Aorta (tissue), 5 donors: ENCODE measurements around the gene RUNX2. TPM values are rescaled to one million over a fixed set of nuclear protein-coding genes. Genes with fewer than 3 reads are reported as not detected.
"Not testable (repeated sequence)": the region's sequence is repeated elsewhere in the genome, so short reads cannot be mapped to it uniquely, and the experiment has no call there.

Experiments used
- ATAC-seq: fragments of 200-7000 bp; cut with Tn5 transposase; one replicate; pipeline ENCODE4 v1.9.1; 2022; ENCODE audit warnings: moderate library complexity; ENCODE audit not compliant: low FRiP score
- DNase-seq, 2 donors: peaks; one replicate each; pipeline ENCODE4 v3.0.0-alpha.2; 2020
- H3K27ac ChIP-seq, 2 donors: one replicate each; pipeline ENCODE4 v1.5.1; 2013; ENCODE audit warnings: low read length in 2 of 2, mild to moderate bottlenecking in 2 of 2, moderate library complexity in 2 of 2, control low read depth in 1 of 2, inconsistent platforms in 1 of 2, low read depth in 1 of 2
- H3K27me3 ChIP-seq, 2 donors: one replicate each; pipeline ENCODE4 v1.6.1; 2013; ENCODE audit warnings: control low read depth in 1 of 2, low read length in 1 of 2, mild to moderate bottlenecking in 1 of 2, moderate library complexity in 1 of 2; ENCODE audit not compliant: insufficient read depth in 2 of 2, control insufficient read depth in 1 of 2
- H3K36me3 ChIP-seq, 2 donors: one replicate each; pipeline ENCODE4 v1.6.1; 2013; ENCODE audit warnings: control low read depth in 1 of 2, low read length in 1 of 2, mild to moderate bottlenecking in 1 of 2; ENCODE audit not compliant: insufficient read depth in 2 of 2, control insufficient read depth in 1 of 2
- H3K4me1 ChIP-seq, 2 donors: one replicate each; pipeline ENCODE4 v1.6.1; 2013; ENCODE audit warnings: low read length in 2 of 2, control low read depth in 1 of 2, mild to moderate bottlenecking in 1 of 2, moderate library complexity in 1 of 2; ENCODE audit not compliant: insufficient read depth in 2 of 2, control insufficient read depth in 1 of 2
- H3K4me3 ChIP-seq, 2 donors: one replicate each; pipeline ENCODE4 v1.5.1; 2013; ENCODE audit warnings: low read length in 2 of 2, control low read depth in 1 of 2, mild to moderate bottlenecking in 1 of 2
- H3K9me3 ChIP-seq: one replicate; pipeline ENCODE4 v1.6.1; 2013; ENCODE audit warnings: mild to moderate bottlenecking, low read length; ENCODE audit not compliant: control insufficient read depth
- WGBS, 2 donors: extraction: QIAGEN DNeasy Blood & Tissue Kit; methylation state at CpG; one replicate each; pipeline ENCODE4 v1.1.7; 2013; 5-methylcytosine and 5-hydroxymethylcytosine counted together
- intact Hi-C, 2 donors: fragments of 100-400 bp; cut with DNase I; formaldehyde crosslinking; loops; one replicate each; pipeline versions ENCODE4 v1.14.2 to v1.15.0; 2022
- polyA plus RNA-seq, 2 donors: library from polyadenylated mRNA; stranded (reverse); fragments of 200-250 nt; gene quantifications; one replicate each; pipeline ENCODE4 v1.2.3, GENCODE V29; 2013
- total RNA-seq, 2 donors: library from RNA; stranded (reverse); fragmentation: NEBNext Ultra II Directional; extraction: Animal tissue kit (Norgen Biotek cat#: 25700); gene quantifications; one replicate each; pipeline ENCODE4 v1.2.1, GENCODE V29; 2021
- donor health status: healthy with polysubstance abuse.
- donor health status: Bipolar disorder and iron deficiency.
- donor health status: DM: no; HTN: no; CAD: no.
- donor health status: DM: no; HTN: no; CAD: no.
- donor health status: DM: yes; HTN: yes; CAD: no.

The RUNX2 gene
- total and polyA plus RNA-seq, 4 donors: 1.0 to 5.4 (median 1.9) TPM

DNA sequence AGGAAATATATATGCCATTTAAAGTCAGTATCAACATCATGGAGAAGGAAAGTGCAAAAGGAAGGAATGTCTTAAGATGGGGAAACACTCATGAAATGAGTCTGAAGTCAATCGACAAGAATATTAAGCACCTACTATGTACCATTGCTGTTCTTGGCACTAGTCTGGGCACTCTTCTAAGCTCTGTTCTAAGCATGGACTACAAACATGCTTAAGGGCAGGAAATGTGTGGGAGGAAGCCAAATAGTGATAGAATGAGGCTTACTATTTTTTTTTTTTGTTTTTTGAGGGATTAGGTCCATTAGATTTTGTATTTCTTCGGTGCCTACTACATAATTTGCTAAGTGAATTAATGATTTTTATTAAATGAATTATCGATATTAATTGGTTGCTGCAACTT is 133.4 kb downstream of the RUNX2 start:
- intact Hi-C loops: no loop called here
- H3K4me1 ChIP-seq: no peaks in the 10 kb centered on the region
- H3K27me3 ChIP-seq: no peaks in the 10 kb centered on the region
- 55 to 61% methylated on average over 3 of the region's 3 CpGs for WGBS, 2 donors
- no peak overlapping the region for H3K4me3 ChIP-seq
- DNase-seq: no peak
- ATAC-seq: no peak
- H3K36me3 ChIP-seq: no peaks in the 10 kb centered on the region
- H3K27ac ChIP-seq: no peak overlapping the region
- H3K9me3 ChIP-seq: peaks cover 2% of the 10 kb centered on the region

DNA sequence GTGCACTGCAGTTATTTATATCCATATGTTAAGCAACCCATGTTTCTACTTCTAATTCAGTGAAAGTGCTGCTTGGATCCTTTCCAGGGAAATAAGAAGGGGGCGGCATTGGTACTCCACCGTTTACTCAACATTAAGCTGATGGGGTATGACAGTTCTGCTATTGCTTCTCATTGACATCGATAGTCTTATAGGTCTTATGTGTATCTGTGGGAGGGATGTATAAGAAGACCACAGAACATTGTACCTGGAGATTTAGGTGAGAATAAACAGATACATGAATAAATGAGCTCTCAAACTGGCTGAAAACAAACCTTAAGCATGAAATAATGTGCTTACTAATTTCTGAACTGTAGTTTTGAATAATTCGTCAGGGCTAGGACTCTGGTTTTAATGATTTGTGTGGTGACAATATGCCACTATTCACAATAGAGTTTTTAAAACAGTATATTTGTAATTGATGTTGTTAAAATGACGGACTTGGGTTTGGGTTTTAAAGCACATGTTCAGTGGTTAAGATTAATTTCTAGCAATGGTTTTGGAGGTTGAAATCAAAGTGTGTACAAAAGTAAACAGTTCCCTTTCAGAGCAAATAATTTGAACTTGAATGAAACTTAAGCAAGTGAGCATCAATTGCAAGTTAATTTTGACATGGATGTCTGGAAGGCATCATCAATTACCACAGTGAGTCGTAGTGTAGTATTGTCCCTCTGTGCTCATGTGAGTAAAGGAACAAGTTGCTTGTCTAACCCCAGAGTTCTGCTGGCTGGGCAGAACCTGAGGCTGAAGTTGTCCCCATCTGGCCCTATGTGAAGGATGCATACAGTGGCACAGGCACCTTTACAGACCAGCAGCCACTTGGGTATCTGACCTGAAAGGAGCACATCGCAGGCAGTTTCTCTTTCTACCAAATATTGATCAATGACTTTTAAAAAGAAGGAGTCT is 134.3 kb downstream of the RUNX2 start:
- H3K4me1 ChIP-seq: no peaks in the 10 kb centered on the region
- 69 to 72% methylated on average over 7 of the region's 7 CpGs for WGBS, 2 donors
- H3K4me3 ChIP-seq: no peak overlapping the region
- intact Hi-C loops: no loop called here
- no peak overlapping the region for H3K27ac ChIP-seq
- ATAC-seq (no peak), DNase-seq (no peak)
- peaks cover 2% of the 10 kb centered on the region for H3K9me3 ChIP-seq
- H3K27me3 ChIP-seq: no peaks in the 10 kb centered on the region
- no peaks in the 10 kb centered on the region for H3K36me3 ChIP-seq

DNA sequence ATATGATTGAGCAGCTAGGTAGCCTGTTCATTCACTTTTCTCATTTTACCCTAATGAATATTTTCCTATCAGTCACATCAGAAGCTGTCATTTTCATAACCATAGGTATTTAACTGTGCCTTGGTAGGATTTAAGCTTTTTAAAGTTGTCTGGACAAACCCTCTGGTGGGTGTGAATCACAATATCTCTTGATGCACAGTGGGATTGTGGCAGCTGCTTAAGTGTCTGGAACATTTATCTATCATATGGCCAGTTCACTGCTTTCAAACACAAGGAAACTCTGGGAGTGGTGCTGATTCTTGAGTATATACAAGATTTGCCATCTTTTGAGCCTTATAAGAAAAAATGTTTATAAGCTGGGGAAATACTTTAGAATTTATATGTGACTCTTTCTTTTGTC is 136.6 kb downstream of the RUNX2 start:
- H3K36me3 ChIP-seq: no peaks in the 10 kb centered on the region
- DNase-seq (no peak), ATAC-seq (no peak)
- no peaks in the 10 kb centered on the region for H3K4me1 ChIP-seq
- intact Hi-C loops: no loop called here
- H3K27me3 ChIP-seq: no peaks in the 10 kb centered on the region
- no peak overlapping the region for H3K27ac ChIP-seq
- peaks cover 1% of the 10 kb centered on the region for H3K9me3 ChIP-seq
- H3K4me3 ChIP-seq: no peak overlapping the region

DNA sequence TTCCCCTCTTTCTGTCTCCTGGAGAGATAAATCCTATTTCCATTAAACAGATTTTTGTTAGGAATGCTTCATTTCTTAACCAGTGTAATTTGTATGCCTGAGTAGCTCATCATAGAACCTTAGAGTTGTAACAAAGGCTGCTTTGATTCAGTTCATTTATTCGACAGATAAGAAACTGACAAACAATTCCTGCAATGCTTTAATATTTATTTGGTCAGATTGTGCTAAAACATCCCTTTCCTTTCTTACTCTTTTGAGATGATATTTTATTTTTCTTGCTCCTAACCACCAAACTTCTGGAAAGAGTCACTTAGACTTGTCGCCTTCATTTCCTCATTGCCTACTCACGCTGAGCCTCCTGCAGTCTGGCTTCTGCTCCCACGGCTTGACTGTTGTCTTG is 138.6 kb downstream of the RUNX2 start:
- no peak overlapping the region for H3K4me3 ChIP-seq
- WGBS, 2 donors: 85 to 88% methylated on average over 4 of the region's 4 CpGs
- H3K27me3 ChIP-seq: no peaks in the 10 kb centered on the region
- intact Hi-C loops: no loop called here
- H3K4me1 ChIP-seq: no peaks in the 10 kb centered on the region
- H3K27ac ChIP-seq: no peak overlapping the region
- DNase-seq: no peak
- no peaks in the 10 kb centered on the region for H3K9me3 ChIP-seq
- no peak for ATAC-seq
- H3K36me3 ChIP-seq: no peaks in the 10 kb centered on the region

DNA sequence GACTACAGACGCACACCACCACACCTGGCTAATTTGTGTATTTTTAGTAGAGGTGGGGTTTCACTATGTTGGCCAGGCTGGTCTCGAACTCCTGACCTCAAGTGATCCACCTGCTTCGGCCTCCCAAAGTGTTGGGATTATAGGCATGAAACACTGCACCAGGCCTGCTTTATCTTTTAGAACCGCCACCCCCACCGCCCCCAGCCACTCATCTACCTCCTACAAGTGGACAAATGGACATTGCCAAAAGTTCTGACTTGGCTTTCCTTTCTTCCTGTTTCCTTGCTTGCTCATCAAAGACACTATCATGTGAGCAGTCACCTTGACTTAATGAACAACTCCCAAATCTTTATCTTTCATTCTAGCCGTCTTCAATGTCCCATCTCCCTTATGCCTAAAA is 139.3 kb downstream of the RUNX2 start:
- 93 to 95% methylated on average over 6 of the region's 6 CpGs for WGBS, 2 donors
- ATAC-seq, DNase-seq: not testable (repeated sequence)

DNA sequence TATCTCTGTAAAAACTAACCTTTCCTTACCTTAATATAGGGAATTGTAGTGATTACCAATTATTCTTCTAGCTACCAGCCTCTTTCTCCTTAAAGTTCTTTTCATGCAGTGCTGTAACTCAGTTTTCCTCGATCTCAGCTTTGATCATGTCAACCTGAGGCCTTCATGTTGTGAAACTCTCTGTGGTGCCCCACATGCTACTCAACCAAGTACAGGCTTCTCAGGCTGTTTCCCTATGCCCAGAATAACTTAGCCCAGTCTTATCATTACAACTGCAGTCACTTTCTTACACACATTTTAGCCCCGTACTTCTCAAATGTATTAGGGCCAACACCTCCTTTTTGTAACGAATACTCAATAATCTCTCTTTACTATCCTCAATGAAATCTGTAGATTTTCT is 139.7 kb downstream of the RUNX2 start:
- Histone ChIP-seq H3K9me3 (no peaks in the 10 kb centered on the region), H3K4me3 (no peak overlapping the region), H3K27me3 (no peaks in the 10 kb centered on the region), H3K27ac (no peak overlapping the region), H3K36me3 (no peaks in the 10 kb centered on the region), H3K4me1 (no peaks in the 10 kb centered on the region)
- WGBS, 2 donors: 89 to 91% methylated on average over 3 of the region's 3 CpGs
- ATAC-seq (no peak), DNase-seq (no peak)
- intact Hi-C loops: no loop called here

More for the DNA sequence above, 139.3 kb downstream of the RUNX2 start:
- H3K27me3 ChIP-seq, H3K4me3 ChIP-seq, H3K27ac ChIP-seq, H3K36me3 ChIP-seq, H3K4me1 ChIP-seq, intact Hi-C loops, H3K9me3 ChIP-seq: not testable (repeated sequence)

DNA sequence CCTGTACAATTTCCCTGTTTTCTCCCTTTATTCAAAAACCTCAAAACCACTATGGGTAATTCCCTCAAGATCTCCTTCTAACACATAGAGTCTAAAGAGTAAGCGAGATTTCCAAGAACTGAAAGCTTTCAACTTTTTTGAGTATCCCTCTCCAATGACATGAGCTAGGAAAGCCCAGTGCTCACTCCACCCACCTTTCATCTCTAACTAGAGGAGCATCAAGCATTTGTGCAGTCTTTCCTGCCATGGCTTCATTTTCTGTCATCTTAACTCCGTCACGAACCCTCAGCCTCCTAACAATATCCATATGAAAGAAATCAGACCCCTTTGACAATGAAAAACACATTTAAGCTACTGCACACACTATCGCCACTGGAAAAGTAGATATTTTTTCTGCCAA is 141.5 kb downstream of the RUNX2 start:
- ATAC-seq (no peak), DNase-seq (no peak)
- no peaks in the 10 kb centered on the region for H3K9me3 ChIP-seq
- no peaks in the 10 kb centered on the region for H3K36me3 ChIP-seq
- intact Hi-C loops: no loop called here
- no peaks in the 10 kb centered on the region for H3K4me1 ChIP-seq
- H3K4me3 ChIP-seq: no peak overlapping the region
- H3K27me3 ChIP-seq: no peaks in the 10 kb centered on the region
- 63 to 69% methylated on average over 4 of the region's 4 CpGs for WGBS, 2 donors
- H3K27ac ChIP-seq: no peak overlapping the region

DNA sequence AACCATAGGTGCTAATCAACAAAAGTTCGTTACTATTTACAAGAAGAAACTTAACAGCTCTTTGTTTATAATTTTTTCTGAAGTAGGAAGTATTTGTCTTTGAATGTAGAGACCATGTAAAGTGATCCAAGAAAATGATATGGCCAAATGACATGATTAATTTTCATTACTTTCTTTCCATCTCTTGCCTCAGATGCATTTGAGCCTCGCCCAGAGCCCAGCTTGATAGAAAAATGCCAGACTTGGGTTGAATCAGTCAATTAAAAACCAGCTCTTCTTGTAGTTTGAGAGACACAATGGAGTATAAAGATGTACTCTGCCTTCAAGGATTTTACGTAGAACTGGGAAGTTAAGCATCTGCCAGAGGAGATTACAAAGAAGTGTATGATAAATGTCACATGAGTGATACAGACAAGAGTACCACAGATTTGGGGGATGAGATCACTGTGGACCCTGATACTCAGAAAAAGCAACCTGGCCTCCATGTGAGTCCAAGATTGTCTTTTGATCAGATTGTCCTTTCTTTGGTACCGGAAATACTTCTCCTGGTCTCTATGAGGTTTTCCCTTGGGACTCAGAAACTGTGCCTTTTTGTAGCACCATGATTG is 142.1 kb downstream of the RUNX2 start:
- H3K4me3 ChIP-seq: no peak overlapping the region
- intact Hi-C loops: no loop called here
- WGBS, 2 donors: 86 to 89% methylated on average over 4 of the region's 4 CpGs

DNA sequence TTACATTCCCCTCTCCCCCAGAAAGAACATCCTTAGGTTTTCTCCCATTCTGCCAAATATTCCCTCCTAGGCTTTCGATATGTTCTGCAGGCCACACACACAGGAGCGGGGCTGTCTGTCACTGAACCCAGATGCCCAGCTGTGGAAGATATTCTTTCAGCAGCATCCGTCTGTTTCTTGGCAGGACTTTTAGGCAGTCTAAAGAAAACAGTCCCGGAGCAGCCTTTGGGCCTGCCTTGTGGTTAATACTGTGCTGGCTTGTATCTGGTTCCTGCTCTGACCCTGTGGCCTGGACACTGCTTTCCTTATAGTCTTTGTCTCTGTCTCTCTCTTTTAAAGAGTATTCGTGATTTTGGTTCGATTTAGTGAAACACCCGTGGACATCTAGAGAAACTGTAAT is 144.3 kb downstream of the RUNX2 start:
- ATAC-seq (no peak), DNase-seq (peak in 1 of 2 donors; percentile 46)
- Histone ChIP-seq H3K4me3 (no peak overlapping the region), H3K36me3 (no peaks in the 10 kb centered on the region), H3K27ac (no peak overlapping the region), H3K27me3 (no peaks in the 10 kb centered on the region), H3K4me1 (no peaks in the 10 kb centered on the region), H3K9me3 (no peaks in the 10 kb centered on the region)
- 66 to 70% methylated on average over 7 of the region's 7 CpGs for WGBS, 2 donors
- intact Hi-C loops: no loop called here

More for the DNA sequence above, 142.1 kb downstream of the RUNX2 start:
- no peaks in the 10 kb centered on the region for H3K27me3 ChIP-seq
- DNase-seq (no peak), ATAC-seq (no peak)
- H3K27ac ChIP-seq: no peak overlapping the region
- H3K4me1 ChIP-seq: no peaks in the 10 kb centered on the region
- H3K36me3 ChIP-seq: no peaks in the 10 kb centered on the region
- no peaks in the 10 kb centered on the region for H3K9me3 ChIP-seq
